Mesendoderm (in vitro differentiated cells): ENCODE data around the gene BDP1.
"Not testable (repeated sequence)": the region's sequence is repeated elsewhere in the genome, so short reads cannot be mapped to it uniquely, and the experiment has no call there.

Experiments used
- DNase-seq: peaks from one replicate; pipeline ENCODE4 v3.0.0; 2013
- H2AK5ac ChIP-seq: 2 replicates; pipeline ENCODE4 v1.6.1; 2013; ENCODE audit warnings: low read length, inconsistent platforms
- H2BK120ac ChIP-seq: 2 replicates; pipeline ENCODE4 v1.6.1; 2013; ENCODE audit warnings: low read depth, mild to moderate bottlenecking, low read length, moderate library complexity, mixed read lengths
- H2BK15ac ChIP-seq: replicated peaks from 2 replicates; pipeline ENCODE4 v1.6.1; 2013; ENCODE audit warnings: low read depth, mild to moderate bottlenecking, moderate library complexity
- H2BK5ac ChIP-seq: 2 replicates; pipeline ENCODE4 v1.6.1; 2013; ENCODE audit warnings: low read length, inconsistent platforms
- H3K18ac ChIP-seq: 2 replicates; pipeline ENCODE4 v1.6.1; 2013; ENCODE audit warnings: mild to moderate bottlenecking, low read length, mixed read lengths
- H3K23ac ChIP-seq: one replicate; pipeline ENCODE4 v1.6.1; 2013; ENCODE audit warnings: low read length
- H3K27ac ChIP-seq: 2 replicates; pipeline ENCODE4 v1.5.1; 2013; ENCODE audit warnings: low read depth, mild to moderate bottlenecking, inconsistent platforms, low read length, moderate library complexity
- H3K27me3 ChIP-seq: 2 replicates; pipeline ENCODE4 v1.6.1; 2013; ENCODE audit warnings: low read length, control low read depth, mild to moderate bottlenecking, inconsistent platforms; ENCODE audit not compliant: insufficient read depth, poor library complexity
- H3K36me3 ChIP-seq: 2 replicates; pipeline ENCODE4 v1.6.1; 2013; ENCODE audit warnings: low read length, inconsistent platforms; ENCODE audit not compliant: control insufficient read depth, insufficient read depth
- H3K4ac ChIP-seq: one replicate; pipeline ENCODE4 v1.6.1; 2013; ENCODE audit warnings: low read depth, mild to moderate bottlenecking, low read length, moderate library complexity
- H3K4me1 ChIP-seq: 2 replicates; pipeline ENCODE4 v1.6.1; 2013; ENCODE audit warnings: low read depth, low read length, inconsistent platforms; ENCODE audit not compliant: control insufficient read depth
- H3K4me2 ChIP-seq: 2 replicates; pipeline ENCODE4 v1.6.1; 2013; ENCODE audit warnings: low read length
- H3K4me3 ChIP-seq: 2 replicates; pipeline ENCODE4 v1.5.1; 2013; ENCODE audit warnings: mild to moderate bottlenecking, low read length
- H3K56ac ChIP-seq: one replicate; pipeline ENCODE4 v1.6.1; 2013; ENCODE audit warnings: low read length
- H3K79me1 ChIP-seq: 2 replicates; pipeline ENCODE4 v1.6.1; 2013; ENCODE audit warnings: low read length, inconsistent platforms
- H3K79me2 ChIP-seq: 2 replicates; pipeline ENCODE4 v1.6.1; 2013; ENCODE audit warnings: mild to moderate bottlenecking, low read length; ENCODE audit not compliant: control insufficient read depth, insufficient read depth
- H3K9ac ChIP-seq: 2 replicates; pipeline ENCODE4 v1.6.1; 2013; ENCODE audit warnings: low read length, inconsistent platforms
- H4K5ac ChIP-seq: one replicate; pipeline ENCODE4 v1.6.1; 2013; ENCODE audit warnings: low read length
- H4K8ac ChIP-seq: one replicate; pipeline ENCODE4 v1.6.1; 2013; ENCODE audit warnings: low read depth, mild to moderate bottlenecking, control low read depth, low read length, moderate library complexity
- WGBS: extraction: QIAGEN DNeasy Blood & Tissue Kit; methylation state at CpG from one replicate; pipeline ENCODE4 v1.1.7; 2013; ENCODE audit warnings: low lambda C conversion rate, missing lambda C conversion rate; ENCODE audit not compliant: insufficient coverage; ENCODE audit errors: extremely low coverage; 5-methylcytosine and 5-hydroxymethylcytosine counted together

Gene BDP1

GRCh38 chr5:71533142-71533541 is 77.7 kb downstream of the BDP1 start:
- Histone ChIP-seq H3K27ac (no peak overlapping the region), H3K4me2 (no peak overlapping the region), H3K4me1 (no peaks in the 10 kb centered on the region), H2BK5ac (no peak overlapping the region), H3K79me1 (peaks cover 2% of the 10 kb centered on the region), H3K4me3 (no peak overlapping the region), H3K27me3 (no peaks in the 10 kb centered on the region), H4K5ac (no peak overlapping the region), H3K4ac (no peak overlapping the region), H4K8ac (no peak overlapping the region), H3K23ac (no peak overlapping the region), H3K9ac (no peak overlapping the region), H3K56ac (no peak overlapping the region), H3K79me2 (no peaks in the 10 kb centered on the region), H2BK120ac (no peak overlapping the region), H3K18ac (no peak overlapping the region), H2BK15ac (no peak overlapping the region), H2AK5ac (no peak overlapping the region), H3K36me3 (no peaks in the 10 kb centered on the region)
- WGBS: no CpG with 5 or more reads among the region's 3 CpGs
- DNase-seq: no peak

GRCh38 chr5:71533615-71534014 is 78.2 kb downstream of the BDP1 start:
- no peak overlapping the region for H3K4me2 ChIP-seq
- no peak overlapping the region for H3K27ac ChIP-seq
- no CpG with 5 or more reads among the region's 1 CpG for WGBS
- no peak overlapping the region for H4K5ac ChIP-seq
- H2BK120ac ChIP-seq: no peak overlapping the region
- DNase-seq: peak; percentile 1
- no peak overlapping the region for H3K18ac ChIP-seq
- H3K79me1 ChIP-seq: peaks cover 2% of the 10 kb centered on the region
- no peak overlapping the region for H2BK5ac ChIP-seq
- no peaks in the 10 kb centered on the region for H3K4me1 ChIP-seq
- H3K4ac ChIP-seq: no peak overlapping the region
- H3K27me3 ChIP-seq: no peaks in the 10 kb centered on the region
- H3K9ac ChIP-seq: no peak overlapping the region
- no peak overlapping the region for H2AK5ac ChIP-seq
- no peak overlapping the region for H3K56ac ChIP-seq
- no peak overlapping the region for H3K23ac ChIP-seq
- H3K36me3 ChIP-seq: no peaks in the 10 kb centered on the region
- no peaks in the 10 kb centered on the region for H3K79me2 ChIP-seq
- H2BK15ac ChIP-seq: no peak overlapping the region
- H4K8ac ChIP-seq: no peak overlapping the region
- no peak overlapping the region for H3K4me3 ChIP-seq

- Histone ChIP-seq H4K8ac (no peak overlapping the region), H3K36me3 (no peaks in the 10 kb centered on the region), H3K4ac (no peak overlapping the region), H2BK5ac (no peak overlapping the region), H3K56ac (no peak overlapping the region), H2AK5ac (no peak overlapping the region), H3K79me2 (no peaks in the 10 kb centered on the region), H3K27me3 (no peaks in the 10 kb centered on the region), H3K4me1 (no peaks in the 10 kb centered on the region), H3K4me3 (no peak overlapping the region), H3K9ac (no peak overlapping the region), H3K18ac (no peak overlapping the region), H4K5ac (no peak overlapping the region), H3K23ac (no peak overlapping the region), H3K27ac (no peak overlapping the region), H3K79me1 (peaks cover 2% of the 10 kb centered on the region), H3K4me2 (no peak overlapping the region), H2BK15ac (no peak overlapping the region), H2BK120ac (no peak overlapping the region)
- DNase-seq: peak; percentile 51
- WGBS: no CpG with 5 or more reads among the region's 3 CpGs
Measured at GRCh38 chr5:71537687-71538086, 82.2 kb downstream of the BDP1 start.

GRCh38 chr5:71550885-71551284 is 95.4 kb downstream of the BDP1 start:
- H4K5ac ChIP-seq, H2BK5ac ChIP-seq, H3K56ac ChIP-seq, H3K79me1 ChIP-seq, DNase-seq, H3K18ac ChIP-seq, H2AK5ac ChIP-seq, H2BK120ac ChIP-seq, H3K27ac ChIP-seq, H2BK15ac ChIP-seq, H3K4ac ChIP-seq, H3K79me2 ChIP-seq, H3K4me3 ChIP-seq, H4K8ac ChIP-seq, H3K23ac ChIP-seq, H3K9ac ChIP-seq, H3K4me2 ChIP-seq, H3K36me3 ChIP-seq, H3K4me1 ChIP-seq, H3K27me3 ChIP-seq: not testable (repeated sequence)
- no CpG with 5 or more reads among the region's 7 CpGs for WGBS

GRCh38 chr5:71551582-71551981 is 96.1 kb downstream of the BDP1 start:
- not testable (repeated sequence) for H3K4me1 ChIP-seq, H3K79me2 ChIP-seq, H3K23ac ChIP-seq, H3K79me1 ChIP-seq, H3K4me3 ChIP-seq, DNase-seq, H2BK15ac ChIP-seq, H4K8ac ChIP-seq, H3K27ac ChIP-seq, H3K18ac ChIP-seq, H2BK5ac ChIP-seq, H3K36me3 ChIP-seq, H3K27me3 ChIP-seq, H3K56ac ChIP-seq, H3K9ac ChIP-seq, H2BK120ac ChIP-seq, H3K4ac ChIP-seq, H3K4me2 ChIP-seq, H2AK5ac ChIP-seq, H4K5ac ChIP-seq
- WGBS: no CpG with 5 or more reads among the region's 27 CpGs

- not testable (repeated sequence) for H3K27ac ChIP-seq, H3K36me3 ChIP-seq, H3K79me2 ChIP-seq, H2BK5ac ChIP-seq, H3K9ac ChIP-seq, H2BK15ac ChIP-seq, H3K79me1 ChIP-seq, H3K4me3 ChIP-seq, H3K4me2 ChIP-seq, H3K4me1 ChIP-seq, H3K56ac ChIP-seq, H2BK120ac ChIP-seq, H2AK5ac ChIP-seq, H3K18ac ChIP-seq, H3K4ac ChIP-seq, H3K27me3 ChIP-seq, H4K8ac ChIP-seq, H3K23ac ChIP-seq, DNase-seq, H4K5ac ChIP-seq
- no CpG with 5 or more reads among the region's 53 CpGs for WGBS
Measured at GRCh38 chr5:71552026-71552749, 96.7 kb downstream of the BDP1 start.
